GM12891 (cell line): Measurements from ENCODE around the gene RANGRF.

Experiments
- DNase-seq: peaks from one replicate; pipeline ENCODE4 v3.0.0; 2011; ENCODE audit warnings: low spot score; ENCODE audit not compliant: insufficient read length
- FAIRE-seq: peaks from 2 replicates; lab custom pipeline; 2011; peaks lifted over from hg19 to GRCh38; lab: Jason Lieb, UNC
- PAX5 ChIP-seq: IDR thresholded peaks from 2 replicates; pipeline ENCODE4 v1.6.1; 2011; ENCODE audit warnings: low read length, moderate library complexity, mild to moderate bottlenecking; ENCODE audit not compliant: insufficient read depth, severe bottlenecking
- POLR2A ChIP-seq: IDR thresholded peaks from 2 replicates; pipeline ENCODE4 v1.6.1; 2011; ENCODE audit warnings: low read depth, low read length, control low read depth
- POLR2AphosphoS5 ChIP-seq: IDR thresholded peaks from 2 replicates; pipeline ENCODE4 v1.6.1; 2011; ENCODE audit warnings: low read depth, low read length, control low read depth
- POU2F2 ChIP-seq: IDR thresholded peaks from 2 replicates; pipeline ENCODE4 v1.6.1; 2011; ENCODE audit warnings: low read depth, mild to moderate bottlenecking, control low read depth, low read length, moderate library complexity
- SPI1 ChIP-seq: IDR thresholded peaks from 2 replicates; pipeline ENCODE4 v1.6.1; 2011; ENCODE audit warnings: low read depth, low read length, control low read depth
- TAF1 ChIP-seq: IDR thresholded peaks from 2 replicates; pipeline ENCODE4 v1.6.1; 2011; ENCODE audit warnings: low read depth, low read length, control low read depth

The RANGRF gene

GRCh38 chr17:8314797-8315763, 26.6 kb downstream of the RANGRF start:
- TF ChIP-seq POLR2A (no peak), POLR2AphosphoS5 (no peak), PAX5 (no peak), TAF1 (no peak), SPI1 (no peak), POU2F2 (no peak)
- FAIRE-seq: no peak
- DNase-seq: no peak

GRCh38 chr17:8315764-8316217, 27.3 kb downstream of the RANGRF start:
- TF ChIP-seq POLR2A: no peak
- DNase-seq (no peak), FAIRE-seq (no peak)

GRCh38 chr17:8318010-8318935, 29.8 kb downstream of the RANGRF start:
- DNase-seq (no peak), FAIRE-seq (no peak)
- no peak for TF ChIP-seq POLR2A

- DNase-seq (no peak), FAIRE-seq (no peak)
- TF ChIP-seq POU2F2: no peak
- TF ChIP-seq POLR2AphosphoS5: no peak
- TF ChIP-seq TAF1: no peak
- no peak for TF ChIP-seq PAX5
- no peak for TF ChIP-seq POLR2A
- TF ChIP-seq SPI1: no peak
Observed at GRCh38 chr17:8320262-8320661, 31.8 kb downstream of the RANGRF start.

- TF ChIP-seq PAX5 (no peak), TAF1 (no peak), POU2F2 (no peak), SPI1 (no peak), POLR2AphosphoS5 (no peak), POLR2A (no peak)
- no peak for FAIRE-seq
Observed at GRCh38 chr17:8320990-8321389, 32.5 kb downstream of the RANGRF start.

GRCh38 chr17:8322061-8322460, 33.6 kb downstream of the RANGRF start:
- TF ChIP-seq PAX5: no peak
- TF ChIP-seq POU2F2: no peak
- no peak for TF ChIP-seq POLR2AphosphoS5
- no peak for TF ChIP-seq SPI1
- no peak for TF ChIP-seq POLR2A
- no peak for TF ChIP-seq TAF1
- DNase-seq (no peak), FAIRE-seq (no peak)

More at GRCh38 chr17:8320990-8321389, 32.5 kb downstream of the RANGRF start:
- no peak for DNase-seq

GRCh38 chr17:8324132-8324531, 35.7 kb downstream of the RANGRF start:
- no peak for TF ChIP-seq POU2F2
- FAIRE-seq: no peak
- DNase-seq: no peak

- FAIRE-seq: no peak
- no peak for DNase-seq
- no peak for TF ChIP-seq POLR2AphosphoS5
- TF ChIP-seq SPI1: no peak
- no peak for TF ChIP-seq POU2F2
- TF ChIP-seq POLR2A: no peak
- no peak for TF ChIP-seq TAF1
- TF ChIP-seq PAX5: no peak
Observed at GRCh38 chr17:8324923-8325322, 36.5 kb downstream of the RANGRF start.

GRCh38 chr17:8326511-8327302, 38.2 kb downstream of the RANGRF start:
- FAIRE-seq (peak; percentile 52), DNase-seq (peak; percentile 65)
- no peak for TF ChIP-seq POLR2AphosphoS5
- TF ChIP-seq SPI1: no peak
- TF ChIP-seq POU2F2: no peak
- no peak for TF ChIP-seq PAX5
- no peak for TF ChIP-seq TAF1
- TF ChIP-seq POLR2A: no peak

- no peak for DNase-seq
Observed at GRCh38 chr17:8327303-8327649, 38.8 kb downstream of the RANGRF start.

More at GRCh38 chr17:8327303-8327649, 38.8 kb downstream of the RANGRF start:
- TF ChIP-seq POU2F2: no peak
- TF ChIP-seq TAF1: no peak
- TF ChIP-seq PAX5: no peak
- no peak for TF ChIP-seq POLR2A
- TF ChIP-seq POLR2AphosphoS5: no peak
- TF ChIP-seq SPI1: no peak
- no peak for FAIRE-seq
